Stimulated activated CD4-positive, alpha-beta T cell treated with anti-CD3 and anti-CD28 coated beads, Interleukin-1b, Interleukin-23, amount 100 ng/mL, for 1 hour (primary cell): ENCODE measurements around the gene IFI30.
"Not testable (repeated sequence)": the region's sequence is repeated elsewhere in the genome, so short reads cannot be mapped to it uniquely, and the experiment has no call there.

ENCODE experiments used
- DNase-seq, 2 donors: peaks; one replicate each; pipeline ENCODE4 v3.0.0-alpha.2; 2020; ENCODE audit warnings: low read depth in 2 of 2

IFI30 gene

GRCh38 chr19:18152817-18153555 is 20.6 kb upstream of the IFI30 start, which contains the start of gene PIK3R2:
TSS of gene PIK3R2 (plus strand) at chr19:18153163. CDS start at chr19:18155880, 2,717 bp downstream.
- DNase-seq: peak; percentile 97 to 100

GRCh38 chr19:18153556-18154134 is 20.0 kb upstream of the IFI30 start:
- DNase-seq: no peak

GRCh38 chr19:18155095-18156087 is 18.2 kb upstream of the IFI30 start:
- no peak for DNase-seq

- DNase-seq: no peak
Measured at GRCh38 chr19:18156268-18156667, 17.3 kb upstream of the IFI30 start.

- no peak for DNase-seq
Measured at GRCh38 chr19:18156841-18157464, 16.7 kb upstream of the IFI30 start.

- no peak for DNase-seq
Measured at GRCh38 chr19:18157465-18158063, 16.0 kb upstream of the IFI30 start.

- DNase-seq: no peak
Measured at GRCh38 chr19:18158467-18158866, 15.1 kb upstream of the IFI30 start.

- not testable (repeated sequence) for DNase-seq
Measured at GRCh38 chr19:18159059-18159616, 14.5 kb upstream of the IFI30 start.

- DNase-seq: no peak
Measured at GRCh38 chr19:18159810-18160209, 13.8 kb upstream of the IFI30 start.

GRCh38 chr19:18160493-18160970 is 13.1 kb upstream of the IFI30 start:
- DNase-seq: no peak

GRCh38 chr19:18160971-18161635 is 12.5 kb upstream of the IFI30 start:
- peak; percentile 71 for DNase-seq

GRCh38 chr19:18161636-18162002 is 12.0 kb upstream of the IFI30 start:
- DNase-seq: no peak

GRCh38 chr19:18164072-18164471 is 9.5 kb upstream of the IFI30 start:
- DNase-seq: no peak

- no peak for DNase-seq
Measured at GRCh38 chr19:18165794-18166544, 7.6 kb upstream of the IFI30 start.

GRCh38 chr19:18167011-18167410 is 6.6 kb upstream of the IFI30 start:
- no peak for DNase-seq

GRCh38 chr19:18167975-18168645 is 5.5 kb upstream of the IFI30 start:
- DNase-seq: peak; percentile 27 to 32

- DNase-seq: no peak
Measured at GRCh38 chr19:18168673-18169381, 4.8 kb upstream of the IFI30 start.

GRCh38 chr19:18170714-18171255 is 2.8 kb upstream of the IFI30 start:
- no peak for DNase-seq
